HG03108 (cell line): Measurements from ENCODE around the gene SLC25A48.
"Not testable (repeated sequence)": the region's sequence is repeated elsewhere in the genome, so short reads cannot be mapped to it uniquely, and the experiment has no call there.

Source experiments
- ATAC-seq: cut with Tn5 transposase; IDR thresholded peaks from one replicate; pipeline ENCODE4 v1.9.1; 2021; ENCODE audit warnings: moderate library complexity; ENCODE audit not compliant: unreplicated experiment

SLC25A48 gene

GRCh38 chr5:135851915-135852845 lies 17.7 kb downstream of the SLC25A48 start:
- no peak for ATAC-seq

- ATAC-seq = no peak
These were observed 23.3 kb downstream of the SLC25A48 start for GRCh38 chr5:135857630-135858311.

GRCh38 chr5:135859186-135859585 lies 24.7 kb downstream of the SLC25A48 start:
- ATAC-seq = not testable (repeated sequence)

- no peak for ATAC-seq
These were observed 25.2 kb downstream of the SLC25A48 start for GRCh38 chr5:135859641-135860040.

- no peak for ATAC-seq
These were observed 27.2 kb downstream of the SLC25A48 start for GRCh38 chr5:135861641-135862040.

- ATAC-seq = no peak
These were observed 27.6 kb downstream of the SLC25A48 start for GRCh38 chr5:135862086-135862485.

- ATAC-seq = no peak
These were observed 28.3 kb downstream of the SLC25A48 start for GRCh38 chr5:135862744-135863143.

- no peak for ATAC-seq
These were observed 30.3 kb downstream of the SLC25A48 start for GRCh38 chr5:135864503-135865435.

GRCh38 chr5:135866016-135866415 lies 31.6 kb downstream of the SLC25A48 start:
- ATAC-seq = no peak

GRCh38 chr5:135867599-135867998 lies 33.1 kb downstream of the SLC25A48 start:
- no peak for ATAC-seq

GRCh38 chr5:135868681-135869080 lies 34.2 kb downstream of the SLC25A48 start:
- no peak for ATAC-seq

- ATAC-seq = no peak
These were observed 34.8 kb downstream of the SLC25A48 start for GRCh38 chr5:135869276-135869675.

GRCh38 chr5:135869935-135870334 lies 35.5 kb downstream of the SLC25A48 start:
- no peak for ATAC-seq

GRCh38 chr5:135871268-135871915 lies 36.9 kb downstream of the SLC25A48 start:
- no peak for ATAC-seq

GRCh38 chr5:135873831-135874230 lies 39.4 kb downstream of the SLC25A48 start:
- ATAC-seq = no peak

- ATAC-seq = no peak
These were observed 40.0 kb downstream of the SLC25A48 start for GRCh38 chr5:135874461-135874860.

- ATAC-seq = no peak
These were observed 41.1 kb downstream of the SLC25A48 start for GRCh38 chr5:135875567-135875966.

GRCh38 chr5:135876146-135876545 lies 41.7 kb downstream of the SLC25A48 start:
- ATAC-seq = no peak

GRCh38 chr5:135877570-135878155 lies 43.2 kb downstream of the SLC25A48 start:
- no peak for ATAC-seq

GRCh38 chr5:135878156-135878620 lies 43.7 kb downstream of the SLC25A48 start:
- no peak for ATAC-seq
